K562 (cell line): ENCODE measurements around the gene TTC28. TPM values are rescaled to one million over a fixed set of nuclear protein-coding genes. Genes with fewer than 3 reads are reported as not detected.

Source experiments
- ATAC-seq: fragments of 200-7000 bp; cut with Tn5 transposase; 3 replicates; pipeline ENCODE4 v1.9.1; 2020; ENCODE audit warnings: moderate library complexity
- BruUV-seq: library from RNA; stranded (reverse); fragments of 400-500 nt; replicated peaks from 2 replicates; lab custom pipeline; 2021; lab: Mats Ljungman, UMichigan
- CTCF ChIA-PET: fragments of 300-600 bp; formaldehyde crosslinking; extraction: SDS; loops from one replicate; lab custom pipeline; 2021; ENCODE audit warnings: low intra/inter-chr PET ratio; lab: Yijun Ruan, JAX
- POLR2A ChIA-PET: fragments of 300-600, 350-650 bp; sonication (Branson Sonifier 250); formaldehyde crosslinking; extraction: SDS; loops from one replicate; lab custom pipeline; 2021; ENCODE audit warnings: antibody characterized with exemption, inconsistent platforms; lab: Yijun Ruan, JAX
- DNase-seq, 4 experiments: peaks; one replicate each; pipeline versions ENCODE4 v3.0.0 to v3.0.0-alpha.2; 2011 to 2018; ENCODE audit warnings: low spot score in 3 of 4, mixed read lengths in 3 of 4; ENCODE audit errors: extremely low read depth in 1 of 4
- FAIRE-seq: peaks from 2 replicates; lab custom pipeline; 2011; peaks lifted over from hg19 to GRCh38; lab: Jason Lieb, UNC
- H2AFZ ChIP-seq: 2 replicates; pipeline ENCODE4 v1.6.0; 2011; ENCODE audit warnings: low read depth, low read length, control low read depth, inconsistent platforms
- H3K27ac ChIP-seq: fragments of 200-600 bp; 3 replicates; pipeline ENCODE4 v1.8.0; 2011; ENCODE audit warnings: low read depth, mild to moderate bottlenecking, control low read depth, inconsistent platforms, low read length, moderate library complexity, mixed read lengths; ENCODE audit errors: extremely low read depth
- H3K27me3 ChIP-seq, 2 experiments: fragments of 300-600 bp in 1 of 2; 2 replicates in 1 of 2; 3 replicates in 1 of 2; pipeline versions ENCODE4 v1.6.0 to v1.8.0; 2011; ENCODE audit warnings: inconsistent platforms in 2 of 2, low read length in 2 of 2, mild to moderate bottlenecking in 1 of 2, mixed read lengths in 1 of 2, moderate library complexity in 1 of 2; ENCODE audit not compliant: control insufficient read depth in 2 of 2, insufficient read depth in 2 of 2
- H3K36me3 ChIP-seq: fragments of 300-600 bp; 3 replicates; pipeline ENCODE4 v1.8.0; 2011; ENCODE audit warnings: mild to moderate bottlenecking, low read length, inconsistent platforms; ENCODE audit not compliant: control insufficient read depth, insufficient read depth
- H3K4me1 ChIP-seq, 2 experiments: fragments of 200-600 bp in 1 of 2; replicated peaks in 1 of 2; 2 replicates in 1 of 2; 3 replicates in 1 of 2; pipeline versions ENCODE4 v1.5.1 to v1.8.0; 2011; ENCODE audit warnings: inconsistent platforms in 2 of 2, low read length in 2 of 2, mild to moderate bottlenecking in 1 of 2, mixed read lengths in 1 of 2, moderate library complexity in 1 of 2; ENCODE audit not compliant: control insufficient read depth in 2 of 2, insufficient read depth in 2 of 2
- H3K4me2 ChIP-seq: 2 replicates; pipeline ENCODE4 v1.6.1; 2011; ENCODE audit warnings: low read length, control low read depth, inconsistent platforms, mixed read lengths; ENCODE audit not compliant: insufficient read depth
- H3K4me3 ChIP-seq: fragments of 200-600 bp; sonication (generic), shearing (Covaris generic); 2 replicates; pipeline ENCODE4 v1.5.1; 2016; ENCODE audit warnings: control low read depth, inconsistent platforms
- H3K79me2 ChIP-seq: fragments of 200-600 bp; 3 replicates; pipeline ENCODE4 v1.8.0; 2011; ENCODE audit warnings: low read length, inconsistent platforms; ENCODE audit not compliant: control insufficient read depth, insufficient read depth
- H3K9ac ChIP-seq, 2 experiments: 2 replicates each; pipeline versions ENCODE4 v1.6.0 to v1.6.1; 2011; ENCODE audit warnings: low read depth in 2 of 2, low read length in 2 of 2, control low read depth in 1 of 2, inconsistent platforms in 1 of 2, mild to moderate bottlenecking in 1 of 2, mixed read lengths in 1 of 2; ENCODE audit not compliant: insufficient read depth in 1 of 2
- H3K9me1 ChIP-seq: one replicate; pipeline ENCODE4 v1.6.0; 2011; ENCODE audit warnings: inconsistent platforms, mild to moderate bottlenecking, low read length, moderate library complexity; ENCODE audit not compliant: control insufficient read depth, insufficient read depth
- H3K9me3 ChIP-seq: replicated peaks from 2 replicates; pipeline ENCODE4 v1.5.1; 2011; ENCODE audit warnings: low read depth, low read length, inconsistent platforms; ENCODE audit not compliant: control insufficient read depth, insufficient read depth
- H4K20me1 ChIP-seq: replicated peaks from 2 replicates; pipeline ENCODE4 v1.6.1; 2011; ENCODE audit warnings: low read length, inconsistent platforms, mixed read lengths; ENCODE audit not compliant: control insufficient read depth, insufficient read depth
- BRD9 ChIP-seq: fragments of 450-650 bp; IDR thresholded peaks from 2 replicates; pipeline ENCODE4 v1.6.1; 2018; ENCODE audit warnings: low read depth; ENCODE audit not compliant: partially characterized antibody
- CHCHD3 ChIP-seq: fragments of 250-450 bp; sonication (Bioruptor Pico); IDR thresholded peaks from 2 replicates; pipeline ENCODE4 v2.1.2; 2022; ENCODE audit warnings: mild to moderate bottlenecking
- KAT2B ChIP-seq: IDR thresholded peaks from one replicate; pipeline ENCODE4 v1.6.1; 2012; ENCODE audit warnings: low read depth, mild to moderate bottlenecking, control low read depth, inconsistent platforms, low read length, moderate library complexity
- MAX ChIP-seq: sonication (generic); formaldehyde crosslinking; IDR thresholded peaks from 2 replicates; pipeline ENCODE4 v1.9.0; 2022; ENCODE audit warnings: mild to moderate bottlenecking, missing genetic modification reagents
- POLR2AphosphoS2 ChIP-seq: IDR thresholded peaks from 2 replicates; pipeline ENCODE4 v1.6.1; 2012; ENCODE audit warnings: low read length, improper control_type of control experiment
- RAD21 ChIP-seq, 2 experiments: fragments of 250-450 bp in 1 of 2; fragments of 450-650 bp in 1 of 2; sonication (Bioruptor Pico) in 1 of 2; formaldehyde crosslinking in 1 of 2; IDR thresholded peaks in 1 of 2; conservative IDR thresholded peaks in 1 of 2; 2 replicates each; pipeline versions ENCODE4 v1.4.0 to v1.8.0; 2020 to 2022; ENCODE audit warnings: mild to moderate bottlenecking in 2 of 2, moderate library complexity in 1 of 2
- STAG1 ChIP-seq: sonication (generic); formaldehyde crosslinking; IDR thresholded peaks from 2 replicates; pipeline ENCODE4 v1.5.0; 2020; ENCODE audit warnings: missing genetic modification reagents, borderline replicate concordance
- TSHZ1 ChIP-seq: fragments of 250-450 bp; sonication (Bioruptor Pico); IDR thresholded peaks from 2 replicates; pipeline ENCODE4 v1.4.0; 2020; ENCODE audit warnings: mild to moderate bottlenecking, moderate library complexity
- ZNF766 ChIP-seq: fragments of 200-800 bp; sonication (Bioruptor generic); conservative IDR thresholded peaks from 2 replicates; pipeline ENCODE4 v1.6.1; 2016; ENCODE audit warnings: missing genetic modification characterization, missing compliant biosample characterization
- WGBS: fragments of 100-300 bp; shearing (Covaris generic); methylation state at CpG from one replicate; pipeline ENCODE4 v1.1.6; 2016; ENCODE audit warnings: low coverage, mixed read lengths; ENCODE audit not compliant: insufficient coverage; ENCODE audit errors: missing lambda C conversion rate; 5-methylcytosine and 5-hydroxymethylcytosine counted together
- in situ Hi-C: fragments of 300-500 bp; cut with MboI; formaldehyde crosslinking; loops from 4 replicates; pipeline ENCODE4 v1.15.0; 2018; ENCODE audit warnings: inconsistent platforms, mixed read lengths
- intact Hi-C: fragments of 100-400 bp; cut with micrococcal nuclease; formaldehyde crosslinking; loops from 2 replicates; pipeline ENCODE4 v1.14.2; 2022
- polyA plus RNA-seq, 8 experiments: library from polyadenylated mRNA; depleted of rRNA in 4 of 8; stranded (reverse) in 5 of 8; unstranded in 3 of 8; fragments of >200 nt; fragmentation: Nextera tagmentation in 2 of 8; fragmentation: Illumina TruSeq in 1 of 8; extraction: Ambion mirVana in 2 of 8; extraction: Trizol in 1 of 8; gene quantifications; 2 replicates each; pipeline versions ENCODE4 v1.2.1 to v1.2.3, GENCODE V29; 2011 to 2014; ENCODE audit warnings: inconsistent platforms in 1 of 8, missing spikeins in 1 of 8
- total RNA-seq, 7 experiments: library from RNA; depleted of rRNA in 6 of 7; stranded (reverse); fragments of >200 nt in 6 of 7; fragmentation: Illumina TruSeq in 2 of 7; extraction: Trizol in 2 of 7; gene quantifications; 2 replicates each; pipeline versions ENCODE4 v1.2.1 to v1.2.3, GENCODE V29; 2011 to 2021; ENCODE audit warnings: low replicate concordance in 1 of 7

The TTC28 gene
- total and polyA plus RNA-seq, 9 of the 15 experiments (the other 6 are each of a cell fraction or from before 2014, with no cell fraction given), result 0.22 to 10.7 (median 3.1) TPM

- TF ChIP-seq RAD21 (CRISPR knock-in tag; conservative IDR thresholded peaks at IDR 0.05 in 1 of 2, IDR thresholded peaks at IDR 0.05 in 1 of 2), result peak; percentile 68 to 77
- TF ChIP-seq STAG1 (CRISPR knock-in tag), result peak; percentile 52; the same call in 1 of the 2 replicates
Measured at GRCh38 chr22:28051787-28052356, 627.8 kb downstream of the TTC28 start (continued).

- no peaks in the 10 kb centered on the region for H4K20me1 ChIP-seq
- H3K4me3 ChIP-seq, result no peak overlapping the region
- intact Hi-C loops (loop anchor here (1.0 to 2.0 kb wide), 2 partner anchors 392 to 543 kb away; no protein-coding TSS in a partner anchor), in situ Hi-C loops (loop anchor here (5.0 to 10.0 kb wide), 2 partner anchors 551 to 774 kb away; no protein-coding TSS in a partner anchor)
- H3K9me1 ChIP-seq, result no peaks in the 10 kb centered on the region
- H3K4me1 ChIP-seq, result no peaks in the 10 kb centered on the region; a peak in 2 of 5 replicates
- no TSS peak for BruUV-seq
- no peak overlapping the region for H3K9ac ChIP-seq
- ATAC-seq (no peak), FAIRE-seq (no peak), DNase-seq (no peak)
- H3K9me3 ChIP-seq, result no peaks in the 10 kb centered on the region
- no peaks in the 10 kb centered on the region for H3K79me2 ChIP-seq
- TF ChIP-seq MAX (CRISPR knock-in tag) (no peak), KAT2B (no peak), TSHZ1 (no peak), CHCHD3 (CRISPR knock-in tag) (no peak), ZNF766 (CRISPR knock-in tag) (no peak), BRD9 (no peak), POLR2AphosphoS2 (no peak)
- no peaks in the 10 kb centered on the region for H3K36me3 ChIP-seq
- H3K27ac ChIP-seq, result no peak overlapping the region
- POLR2A ChIA-PET, result no interaction called here
- CTCF ChIA-PET, result interaction anchor here (0.7 to 3.0 kb wide), 3 partner anchors 390 to 543 kb away, joined by 3 to 29 read pairs (median 4); no protein-coding TSS in a partner anchor
- H2AFZ ChIP-seq, result no peak overlapping the region
- no peaks in the 10 kb centered on the region for H3K27me3 ChIP-seq
- H3K4me2 ChIP-seq, result no peak overlapping the region
- 31% methylated on average over 6 of the region's 7 CpGs for whole genome bisulfite sequencing
Measured at GRCh38 chr22:28051091-28051786, 628.4 kb downstream of the TTC28 start.
